ENCODE data around the gene CASP10. TPM values are rescaled to one million over a fixed set of nuclear protein-coding genes. Genes with fewer than 3 reads are reported as not detected.

The CASP10 gene
- total RNA-seq, 2 donors from 2014 or later, result 10.3 to 12.3 TPM

DNA sequence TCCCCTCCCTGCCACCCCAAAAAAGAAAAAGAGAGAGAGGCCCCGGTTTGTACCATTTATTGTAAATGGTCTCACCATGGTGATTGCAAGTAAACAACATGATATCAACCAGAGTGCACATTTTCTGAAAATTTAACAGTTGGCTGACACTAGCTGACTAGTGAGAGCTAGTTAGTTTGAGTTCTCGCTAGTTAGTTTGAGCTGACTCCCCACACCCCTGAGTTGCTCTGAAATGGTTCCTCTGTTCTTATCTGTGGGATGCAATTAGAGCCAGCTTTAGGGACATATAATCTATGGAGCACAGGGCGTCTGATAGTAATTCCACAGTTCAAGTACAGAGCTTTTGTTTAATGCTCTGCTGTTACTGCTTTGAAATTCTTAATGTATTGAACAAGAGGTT, 13.1 kb downstream of the CASP10 start:
- Histone ChIP-seq H3K4me1 (ENCODE audit: control insufficient read depth in 1 of 2, low read depth in 2 of 2) (peaks cover 0 to 8% of the 10 kb centered on the region in 2 donors), H3K27ac (no peak overlapping the region), H3K4me3 (no peak overlapping the region), H3K27me3 (replicated peaks; ENCODE audit: insufficient read depth) (no peaks in the 10 kb centered on the region), H3K36me3 (no peaks in the 10 kb centered on the region), H3K9me3 (no peaks in the 10 kb centered on the region)
- ATAC-seq (ENCODE audit: insufficient number of reproducible peaks, low FRiP score, low read depth) (no peak), DNase-seq (ENCODE audit: low spot score) (no peak)
- TF ChIP-seq, protein P1, sequence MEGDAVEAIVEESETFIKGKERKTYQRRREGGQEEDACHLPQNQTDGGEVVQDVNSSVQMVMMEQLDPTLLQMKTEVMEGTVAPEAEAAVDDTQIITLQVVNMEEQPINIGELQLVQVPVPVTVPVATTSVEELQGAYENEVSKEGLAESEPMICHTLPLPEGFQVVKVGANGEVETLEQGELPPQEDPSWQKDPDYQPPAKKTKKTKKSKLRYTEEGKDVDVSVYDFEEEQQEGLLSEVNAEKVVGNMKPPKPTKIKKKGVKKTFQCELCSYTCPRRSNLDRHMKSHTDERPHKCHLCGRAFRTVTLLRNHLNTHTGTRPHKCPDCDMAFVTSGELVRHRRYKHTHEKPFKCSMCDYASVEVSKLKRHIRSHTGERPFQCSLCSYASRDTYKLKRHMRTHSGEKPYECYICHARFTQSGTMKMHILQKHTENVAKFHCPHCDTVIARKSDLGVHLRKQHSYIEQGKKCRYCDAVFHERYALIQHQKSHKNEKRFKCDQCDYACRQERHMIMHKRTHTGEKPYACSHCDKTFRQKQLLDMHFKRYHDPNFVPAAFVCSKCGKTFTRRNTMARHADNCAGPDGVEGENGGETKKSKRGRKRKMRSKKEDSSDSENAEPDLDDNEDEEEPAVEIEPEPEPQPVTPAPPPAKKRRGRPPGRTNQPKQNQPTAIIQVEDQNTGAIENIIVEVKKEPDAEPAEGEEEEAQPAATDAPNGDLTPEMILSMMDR (IDR thresholded peaks at IDR 0.05), result no peak

- Histone ChIP-seq H3K9me3 (no peaks in the 10 kb centered on the region), H3K4me1 (ENCODE audit: control insufficient read depth in 1 of 2, low read depth in 2 of 2) (no peaks in the 10 kb centered on the region), H3K27ac (no peak overlapping the region), H3K36me3 (no peaks in the 10 kb centered on the region), H3K27me3 (replicated peaks; ENCODE audit: insufficient read depth) (no peaks in the 10 kb centered on the region), H3K4me3 (no peak overlapping the region)
- TF ChIP-seq, protein P1 (IDR thresholded peaks at IDR 0.05), result no peak
- DNase-seq (ENCODE audit: low spot score) (no peak), ATAC-seq (ENCODE audit: insufficient number of reproducible peaks, low FRiP score, low read depth) (no peak)
Observed at GRCh38 chr2:201196803-201197202, 13.9 kb downstream of the CASP10 start.

DNA sequence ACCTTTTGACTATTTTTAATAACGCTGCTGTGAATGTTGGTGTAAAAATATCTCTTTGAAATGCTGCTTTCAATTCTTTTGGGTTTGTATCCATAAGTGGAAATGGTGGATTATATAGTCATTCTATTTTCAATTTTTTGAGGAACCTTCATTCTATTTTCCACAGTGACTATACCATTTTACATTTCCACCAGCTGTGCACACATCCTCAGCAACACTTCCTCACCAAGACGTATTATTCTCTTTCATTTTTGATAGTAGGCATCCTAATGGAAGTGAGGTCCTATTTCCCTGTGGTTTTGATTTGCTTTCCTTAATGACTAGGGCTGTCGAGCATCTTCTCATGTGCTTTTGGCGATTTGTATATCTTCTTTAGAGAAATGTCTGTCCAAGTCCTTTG, 14.8 kb downstream of the CASP10 start:
- DNase-seq (ENCODE audit: low spot score), result no peak
- no peak overlapping the region for H3K27ac ChIP-seq
- H3K9me3 ChIP-seq, result no peaks in the 10 kb centered on the region
- no peaks in the 10 kb centered on the region for H3K4me1 ChIP-seq (ENCODE audit: control insufficient read depth in 1 of 2, low read depth in 2 of 2)
- no peak for ATAC-seq (ENCODE audit: insufficient number of reproducible peaks, low FRiP score, low read depth)
- no peak overlapping the region for H3K4me3 ChIP-seq
- TF ChIP-seq, protein P1 (IDR thresholded peaks at IDR 0.05), result no peak
- H3K36me3 ChIP-seq, result no peaks in the 10 kb centered on the region
- H3K27me3 ChIP-seq (replicated peaks; ENCODE audit: insufficient read depth), result no peaks in the 10 kb centered on the region

DNA sequence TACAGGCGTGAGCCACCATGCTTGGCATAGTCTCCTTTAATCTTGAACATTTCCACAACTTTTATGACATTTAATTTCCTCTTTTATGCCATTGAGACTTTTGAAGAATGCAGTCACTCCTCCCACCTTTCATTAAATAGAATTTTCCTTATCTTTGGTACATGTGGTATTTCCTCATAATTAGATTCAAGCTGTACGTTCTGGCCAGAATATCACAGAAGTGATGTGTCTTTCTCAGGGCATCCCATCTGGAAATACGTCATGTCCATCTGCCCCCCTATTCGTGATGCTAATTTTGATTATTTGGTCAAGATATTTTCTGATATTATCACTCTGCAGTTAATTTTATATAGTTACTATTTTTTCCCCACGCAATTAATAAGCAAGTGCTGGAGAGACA, 16.9 kb downstream of the CASP10 start:
- H3K27me3 ChIP-seq (replicated peaks; ENCODE audit: insufficient read depth), result no peaks in the 10 kb centered on the region
- ATAC-seq (ENCODE audit: insufficient number of reproducible peaks, low FRiP score, low read depth), result no peak
- H3K9me3 ChIP-seq, result no peaks in the 10 kb centered on the region
- no peak for DNase-seq (ENCODE audit: low spot score)
- no peak overlapping the region for H3K4me3 ChIP-seq
- H3K4me1 ChIP-seq (ENCODE audit: control insufficient read depth in 1 of 2, low read depth in 2 of 2), result no peaks in the 10 kb centered on the region
- no peak overlapping the region for H3K27ac ChIP-seq
- H3K36me3 ChIP-seq, result no peaks in the 10 kb centered on the region
- TF ChIP-seq, protein P1 (IDR thresholded peaks at IDR 0.05), result no peak

DNA sequence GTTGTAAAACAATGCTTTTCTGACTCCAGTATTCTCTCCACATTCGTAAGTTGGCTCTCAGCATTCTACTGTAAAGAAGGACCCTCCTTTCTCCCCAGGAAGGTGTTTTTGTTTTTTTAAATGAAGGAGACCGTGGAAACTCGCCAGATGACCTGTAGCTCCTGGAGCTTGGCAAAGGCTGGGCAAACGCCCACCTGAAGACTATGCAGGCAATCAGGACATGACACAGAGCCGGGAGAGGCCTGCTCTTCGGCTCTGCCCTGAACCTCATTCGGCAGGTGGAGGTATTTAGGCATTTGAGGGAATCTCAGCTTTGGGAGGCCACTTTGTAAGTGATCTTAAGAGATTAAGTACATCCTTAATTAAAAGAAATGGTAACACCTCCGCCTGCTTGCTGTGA, 17.4 kb downstream of the CASP10 start:
- DNase-seq (ENCODE audit: low spot score) (no peak), ATAC-seq (ENCODE audit: insufficient number of reproducible peaks, low FRiP score, low read depth) (no peak)
- Histone ChIP-seq H3K9me3 (no peaks in the 10 kb centered on the region), H3K27me3 (replicated peaks; ENCODE audit: insufficient read depth) (no peaks in the 10 kb centered on the region), H3K36me3 (no peaks in the 10 kb centered on the region), H3K27ac (no peak overlapping the region), H3K4me1 (ENCODE audit: control insufficient read depth in 1 of 2, low read depth in 2 of 2) (no peaks in the 10 kb centered on the region), H3K4me3 (no peak overlapping the region)
- TF ChIP-seq, protein P1 (IDR thresholded peaks at IDR 0.05), result no peak
